Measurements from ENCODE around the gene SH3RF1.
A peak's percentile ranks its signal among the peaks of the same experiment; 100 is the strongest.
"Not testable (repeated sequence)": the region's sequence is repeated elsewhere in the genome, so short reads cannot be mapped to it uniquely, and the experiment has no call there.

The SH3RF1 gene

GRCh38 chr4:169270810-169271691 lies at the start of gene SH3RF1:
SH3RF1 (minus strand) TSS chr4:169270956; CDS start chr4:169269212, 1,744 bp downstream.
- peak; percentile 60 to 66 for DNase-seq

DNA sequence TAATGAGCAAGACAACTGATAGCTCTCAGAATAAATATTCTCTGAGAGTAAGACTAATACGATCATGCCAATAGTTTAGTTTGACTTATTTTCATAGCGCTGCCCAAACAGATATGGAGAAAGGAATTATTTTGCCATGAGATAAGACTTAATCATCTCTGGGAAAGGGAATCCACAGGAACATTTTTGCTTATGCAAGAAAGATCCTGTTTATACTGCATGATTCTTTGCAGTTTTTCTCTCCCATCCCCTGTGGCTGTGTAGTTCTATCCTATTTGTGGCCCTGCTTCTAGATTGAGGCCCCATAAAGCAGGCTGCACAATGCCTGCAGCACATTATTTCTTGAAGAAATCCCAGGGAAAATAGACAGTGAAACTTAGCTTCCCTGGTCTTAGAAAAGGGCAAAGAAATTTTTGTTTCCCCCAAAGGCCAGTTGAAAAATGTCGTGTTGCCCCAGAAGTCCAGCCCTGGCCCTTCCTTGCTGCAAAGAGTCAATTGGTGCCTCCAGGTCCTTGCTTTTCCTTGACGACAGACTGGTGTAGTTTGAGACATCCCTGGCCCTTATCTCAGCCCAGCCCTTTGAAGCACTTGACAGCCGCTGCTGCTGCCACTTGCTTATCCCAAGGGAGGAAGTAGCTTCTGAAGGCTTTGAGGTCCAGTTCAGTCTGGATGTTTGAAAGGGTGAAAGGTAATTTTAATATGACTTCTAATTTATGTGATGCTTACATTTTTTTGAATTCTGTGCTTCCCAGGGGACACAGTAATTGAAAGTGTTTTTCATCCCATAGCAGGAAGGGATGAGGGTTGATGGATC lies 45.0 kb upstream of the SH3RF1 start:
- DNase-seq = no peak

GRCh38 chr4:169314906-169315305 lies 44.1 kb upstream of the SH3RF1 start:
- peak; percentile 57 to 79 for DNase-seq

DNA sequence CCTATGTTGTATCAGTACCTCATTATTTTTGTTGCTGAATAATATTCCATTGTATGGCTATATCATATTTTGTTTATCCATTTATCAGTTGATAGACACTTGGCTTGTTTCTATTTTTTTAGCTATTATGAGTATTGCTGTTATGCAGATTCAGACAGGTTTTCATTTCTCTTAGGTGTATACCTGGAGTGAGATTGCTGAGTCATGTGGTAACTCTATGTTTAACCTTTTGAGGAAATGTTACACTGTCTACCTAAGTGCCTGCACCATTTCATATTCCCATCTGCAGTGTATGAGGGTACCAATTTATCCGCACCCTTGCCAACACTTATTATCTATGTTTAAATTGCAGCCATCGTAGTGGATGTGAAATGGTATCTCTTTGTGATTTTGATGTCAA lies 43.0 kb upstream of the SH3RF1 start:
- no peak for DNase-seq

DNA sequence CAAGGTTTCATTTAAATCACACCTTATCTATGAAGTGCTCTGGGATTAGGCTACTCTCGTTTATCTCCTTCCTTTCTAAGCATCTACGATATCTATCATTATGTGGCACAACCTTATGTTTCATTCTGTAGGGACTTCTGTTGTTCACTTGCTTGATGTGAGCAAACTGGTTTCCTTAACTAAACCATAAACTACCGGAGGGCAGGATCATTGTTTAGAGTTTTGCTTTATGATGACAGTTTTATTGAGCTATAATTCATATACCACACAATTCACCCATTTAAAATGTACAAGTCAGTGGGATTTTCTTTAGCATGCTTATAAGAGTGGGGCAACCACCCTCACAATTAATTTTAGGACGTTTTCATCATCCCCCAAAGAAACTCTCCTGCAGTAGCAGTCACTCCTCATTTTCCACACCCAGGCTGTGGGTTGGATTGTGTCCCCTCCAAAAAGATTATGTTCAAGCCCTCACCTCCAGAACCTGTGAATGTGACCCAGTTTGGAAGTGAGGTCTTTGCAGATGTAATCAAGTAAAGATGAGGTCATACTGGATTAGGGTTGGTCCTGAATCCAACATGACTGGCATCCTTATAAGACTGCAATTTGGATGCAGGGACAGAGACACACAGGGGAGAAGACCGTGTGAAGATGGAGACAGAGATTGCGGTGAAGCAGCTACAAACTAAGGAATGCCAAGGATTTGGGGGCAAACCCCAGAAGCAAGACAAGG lies 42.1 kb upstream of the SH3RF1 start:
- DNase-seq = no peak

DNA sequence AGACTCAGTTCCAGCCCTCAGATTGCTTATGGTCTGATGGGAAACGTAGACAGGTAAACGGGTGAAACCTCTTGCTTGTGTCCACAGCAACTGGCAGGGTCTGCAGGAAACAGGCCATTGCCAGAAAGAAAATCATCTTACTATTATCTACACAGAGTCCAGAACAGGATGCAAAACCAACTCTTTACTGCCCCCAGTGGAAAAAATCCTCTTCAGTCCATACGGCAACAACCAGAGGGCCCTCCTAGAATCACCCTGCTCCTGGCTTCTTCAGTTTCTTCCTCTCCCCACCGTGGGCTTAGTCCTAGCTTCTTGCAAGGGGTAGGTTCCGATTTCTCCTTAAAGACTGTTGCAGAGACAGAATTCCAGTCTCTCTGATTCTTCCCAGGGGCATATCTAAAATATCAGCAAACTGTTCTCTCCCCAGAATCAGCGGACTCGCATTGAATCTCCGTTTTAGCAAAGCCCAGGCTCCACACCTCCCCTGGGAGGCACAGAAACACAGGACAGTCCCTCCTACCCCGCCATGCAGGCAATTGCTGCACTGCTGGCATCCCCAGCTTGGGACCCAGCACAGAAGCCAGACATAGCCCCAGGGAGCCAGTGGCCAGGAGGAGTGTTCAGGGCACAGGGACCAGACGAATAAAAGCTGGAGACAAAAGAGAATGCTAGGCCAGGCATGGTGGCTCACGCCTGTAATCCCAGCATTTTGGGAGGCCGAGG lies 41.0 kb upstream of the SH3RF1 start:
- peak in 1 of 2 experiments; percentile 3 for DNase-seq

DNA sequence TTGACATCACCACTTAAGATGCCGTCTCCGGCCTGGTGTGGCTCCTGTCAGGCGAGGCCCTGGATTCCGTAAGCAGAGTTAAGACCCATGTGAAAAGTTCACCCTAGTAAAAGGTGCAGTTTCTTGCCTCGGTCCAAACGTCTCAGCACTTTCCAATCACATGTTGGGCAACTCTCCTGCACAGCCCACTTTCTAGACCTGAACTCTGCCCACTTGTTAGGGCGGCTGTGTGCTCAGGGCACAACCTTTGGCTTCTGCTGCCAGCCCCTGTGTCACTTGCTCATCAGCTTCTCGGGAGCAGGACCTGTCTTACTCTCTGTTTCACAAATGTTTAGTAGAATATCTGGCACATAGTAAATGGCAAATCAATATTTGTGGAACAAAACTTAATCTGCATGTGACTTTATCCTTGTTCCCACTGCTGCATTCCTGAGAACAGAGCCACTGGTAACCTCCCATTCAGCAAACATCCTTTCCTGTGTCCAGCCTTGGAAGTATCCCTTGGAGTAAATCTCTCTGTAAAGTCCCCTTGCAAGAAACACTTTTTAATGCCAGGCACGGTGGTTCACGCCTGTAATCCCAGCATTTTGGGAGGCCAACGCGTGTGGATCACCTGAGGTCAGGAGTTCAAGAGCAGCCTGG lies 38.7 kb upstream of the SH3RF1 start:
- no peak for DNase-seq

- DNase-seq = peak; percentile 3 to 22
Observed at GRCh38 chr4:169307576-169307975, 36.8 kb upstream of the SH3RF1 start.

DNA sequence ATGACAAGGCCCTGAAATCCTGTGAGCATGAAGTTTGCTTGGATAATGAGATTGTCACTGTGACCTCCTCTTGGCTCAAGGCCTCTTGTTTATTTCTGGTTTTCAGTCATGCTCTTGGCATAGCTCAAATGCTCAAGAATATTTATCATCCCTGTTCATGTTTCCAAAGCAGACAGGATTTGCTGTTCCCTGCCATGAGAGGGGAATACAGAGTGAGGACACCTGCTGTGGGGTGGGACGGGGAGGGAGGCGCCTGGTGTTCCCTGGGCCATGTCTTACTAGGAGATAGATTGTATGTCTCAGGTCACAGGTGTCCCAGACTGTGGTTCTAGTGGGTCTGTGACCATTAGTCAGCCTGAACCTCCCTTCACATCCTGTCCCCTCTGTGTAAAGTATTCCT lies 34.9 kb upstream of the SH3RF1 start:
- no peak for DNase-seq

GRCh38 chr4:169305173-169305572 lies 34.4 kb upstream of the SH3RF1 start:
- no peak for DNase-seq

DNA sequence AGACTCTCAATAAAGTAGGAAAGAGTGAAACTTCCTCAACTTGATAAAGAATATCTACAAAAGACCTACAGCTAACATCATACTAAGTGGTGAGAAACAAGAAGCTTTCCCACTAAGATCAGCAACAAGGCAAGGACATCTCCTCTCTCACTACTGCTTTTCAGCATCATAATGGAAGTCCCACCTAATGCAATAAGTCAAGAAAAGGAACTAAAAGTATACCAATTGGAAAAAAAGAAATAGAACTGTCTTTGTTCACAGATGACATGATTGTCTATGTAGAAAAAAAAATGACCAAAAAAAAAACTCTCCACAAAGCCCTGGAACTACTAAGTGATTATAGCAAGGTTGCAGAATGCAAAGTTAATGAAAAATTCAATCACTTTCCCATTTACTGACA lies 25.1 kb upstream of the SH3RF1 start:
- no peak for DNase-seq

GRCh38 chr4:169293343-169294176 lies 22.8 kb upstream of the SH3RF1 start:
- no peak for DNase-seq

GRCh38 chr4:169287983-169288382 lies 17.2 kb upstream of the SH3RF1 start:
- not testable (repeated sequence) for DNase-seq

DNA sequence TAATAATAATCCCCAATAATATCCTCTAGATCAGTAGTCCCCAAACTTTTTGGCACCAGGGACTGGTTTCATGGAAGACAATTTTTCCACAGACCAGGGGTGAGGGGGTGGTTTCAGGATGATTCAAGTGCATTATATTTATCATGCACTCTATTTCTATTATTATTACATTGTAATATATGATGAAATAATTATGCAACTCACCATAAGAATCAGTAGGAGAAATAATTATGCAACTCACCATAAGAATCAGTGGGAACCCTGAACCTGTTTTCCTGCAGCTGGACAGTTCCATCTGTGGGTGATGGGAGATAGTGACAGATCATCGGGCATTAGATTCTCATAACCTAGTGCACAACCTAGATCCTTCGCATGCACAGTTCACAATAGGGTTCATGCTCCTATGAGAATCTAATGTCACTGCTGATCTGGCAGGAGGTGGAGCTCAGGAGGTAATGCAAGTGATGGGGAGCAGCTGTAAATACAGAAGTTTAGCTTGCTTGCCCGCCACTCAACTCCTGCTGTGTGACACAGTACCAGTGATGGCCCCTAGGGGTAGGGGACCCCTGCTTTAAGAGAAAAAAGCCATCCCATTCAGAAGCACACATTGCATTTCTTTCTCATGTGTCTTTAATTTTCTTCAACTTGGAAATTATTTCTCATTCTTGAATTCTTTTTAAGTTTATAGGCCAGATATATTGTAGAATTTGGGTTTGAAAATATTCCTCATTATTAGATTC lies 16.0 kb upstream of the SH3RF1 start:
- no peak for DNase-seq

GRCh38 chr4:169283114-169283509 lies 12.4 kb upstream of the SH3RF1 start:
- DNase-seq = no peak

- DNase-seq = no peak
Observed at GRCh38 chr4:169282429-169283113, 11.8 kb upstream of the SH3RF1 start.

DNA sequence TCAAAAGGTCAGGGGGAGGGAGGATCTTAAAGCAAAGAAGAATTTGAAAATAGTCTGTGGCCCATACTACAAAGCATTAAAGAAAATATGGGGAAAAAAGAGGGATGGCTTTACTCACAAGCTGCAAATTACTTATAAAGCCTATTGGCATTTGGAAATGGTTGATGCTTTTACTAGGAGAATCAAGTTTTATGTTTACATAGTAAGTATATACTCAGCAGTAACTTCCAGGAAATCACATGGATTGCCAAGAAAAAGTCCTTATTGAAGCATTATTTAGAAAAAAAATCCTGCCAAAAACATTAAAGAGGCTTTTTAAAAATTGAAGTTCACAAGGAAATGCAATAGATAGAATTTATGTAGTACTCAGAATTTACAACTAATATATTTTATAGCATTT lies 8.4 kb upstream of the SH3RF1 start:
- no peak for DNase-seq

DNA sequence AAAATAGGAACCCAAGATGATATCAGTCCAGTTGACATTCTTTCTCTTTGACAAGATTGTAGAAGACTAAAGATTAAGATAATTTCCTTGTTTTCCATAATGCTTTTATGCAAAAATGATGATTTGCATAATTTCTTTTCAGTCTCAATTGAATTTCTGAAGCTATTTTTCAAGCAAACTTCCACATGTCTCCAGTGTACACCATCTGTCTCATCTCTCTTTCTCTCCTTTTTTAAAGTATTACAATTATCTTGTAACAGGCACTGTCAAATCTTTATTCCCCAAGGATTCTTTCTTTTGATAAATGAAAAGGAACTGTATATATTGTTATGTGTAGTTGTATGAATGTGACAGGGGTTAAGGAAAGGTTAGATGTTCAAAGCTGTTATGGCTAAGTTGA lies 7.9 kb upstream of the SH3RF1 start:
- no peak for DNase-seq

DNA sequence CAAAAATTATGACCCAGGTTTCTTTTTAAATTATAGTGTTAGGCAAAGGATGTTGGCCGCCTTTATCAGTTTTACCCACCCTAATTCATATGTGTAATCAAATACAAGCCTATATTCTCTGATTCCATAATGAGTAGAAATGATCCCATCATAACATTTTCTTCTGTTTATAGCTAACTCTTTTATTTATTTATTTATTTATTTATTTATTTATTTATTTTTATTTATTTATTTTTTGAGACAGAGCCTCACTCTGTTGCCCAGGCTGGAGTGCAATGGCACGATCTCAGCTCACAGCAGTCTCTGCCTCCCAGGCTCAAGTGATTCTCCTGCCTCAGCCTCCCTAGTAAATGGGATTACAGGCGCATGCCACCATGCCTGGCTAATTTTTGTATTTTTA lies 7.1 kb upstream of the SH3RF1 start:
- not testable (repeated sequence) for DNase-seq

DNA sequence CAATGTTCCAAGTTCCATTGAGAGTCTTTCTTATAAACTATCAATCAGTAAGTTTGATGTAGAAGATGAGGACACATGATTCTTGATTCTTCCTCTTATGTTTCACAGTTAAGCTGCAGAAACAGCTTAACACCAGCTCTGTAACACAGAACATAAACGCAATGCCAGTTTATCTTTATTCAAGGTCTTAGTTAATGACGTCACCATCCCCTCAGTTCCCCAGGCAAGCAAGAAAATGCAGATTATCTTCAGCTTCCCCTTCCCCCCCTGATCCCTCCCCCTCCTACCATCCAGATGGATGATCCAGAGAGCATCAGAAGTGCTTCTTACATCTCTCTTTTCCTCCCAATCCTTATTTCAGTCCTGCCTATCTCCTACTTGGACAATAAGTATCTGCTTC lies 4.4 kb upstream of the SH3RF1 start:
- DNase-seq = no peak

Measured in NCI-H2081 (cell line).